Measurements from ENCODE around the gene CA5A. TPM values are rescaled to one million over a fixed set of nuclear protein-coding genes. Genes with fewer than 3 reads are reported as not detected.
"Not testable (repeated sequence)": the region's sequence is repeated elsewhere in the genome, so short reads cannot be mapped to it uniquely, and the experiment has no call there.

CA5A gene
- total and polyA plus RNA-seq, 2 of the 4 experiments (the other 2 are of a cell fraction), result not detected

DNA sequence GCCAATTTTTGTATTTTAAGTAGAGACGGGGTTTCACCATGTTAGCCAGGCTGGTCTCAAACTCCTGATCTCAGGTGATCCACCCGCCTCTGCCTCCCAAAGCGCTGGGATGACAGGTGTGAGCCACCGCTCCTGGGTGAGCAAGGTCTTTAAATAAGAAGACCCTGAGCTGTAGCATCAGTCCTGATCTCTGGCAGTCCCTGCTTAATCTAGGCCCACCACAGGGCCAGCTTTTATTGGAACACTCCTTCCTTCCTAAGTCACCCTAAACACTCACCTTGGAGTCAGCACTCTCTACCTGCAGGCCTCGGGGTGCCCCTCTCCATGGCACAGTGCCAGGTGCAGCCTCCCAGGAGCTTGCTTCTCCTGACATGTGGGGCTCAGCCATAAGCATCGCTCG, 30.8 kb downstream of the CA5A start:
- H2AK9ac ChIP-seq (replicated peaks; ENCODE audit: low read depth, low read length, poor library complexity); H3K9ac ChIP-seq (ENCODE audit: low read depth, low read length); in situ Hi-C loops (cut with MboI; ENCODE audit: low sequenced_read_pairs); H2AFZ ChIP-seq (replicated peaks; ENCODE audit: low read length, poor library complexity); H3K9me1 ChIP-seq (ENCODE audit: insufficient read depth, low read length); intact Hi-C loops (cut with micrococcal nuclease); H3K4me2 ChIP-seq (ENCODE audit: low read depth, low read length); H3K36me3 ChIP-seq (ENCODE audit: control insufficient read depth, insufficient read depth, low read length); H3K4me1 ChIP-seq (ENCODE audit: control insufficient read depth, insufficient read depth, low read length); H4K91ac ChIP-seq (ENCODE audit: insufficient read depth, low read depth, low read length); H2BK120ac ChIP-seq (ENCODE audit: low read depth, low read length); DNase-seq; POLR2A ChIA-PET (ENCODE audit: unreplicated experiment); H2BK15ac ChIP-seq (ENCODE audit: low read depth, low read length); H3K23ac ChIP-seq (ENCODE audit: low read depth, low read length); H2BK5ac ChIP-seq (ENCODE audit: low read depth, low read length, poor library complexity, severe bottlenecking); H3K79me1 ChIP-seq (ENCODE audit: low read depth in 1 of 2, low read length in 2 of 2); ATAC-seq (ENCODE audit: low read depth); H4K5ac ChIP-seq (ENCODE audit: low read depth, low read length); H2BK20ac ChIP-seq (ENCODE audit: low read depth, low read length); H3K9me3 ChIP-seq (ENCODE audit: control insufficient read depth, insufficient read depth, low read length); BruUV-seq (replicated peaks); H4K8ac ChIP-seq (ENCODE audit: low read depth in 2 of 2, low read length in 2 of 2); dilution Hi-C loops (cut with HindIII; ENCODE audit: low sequenced_read_pairs, unreplicated experiment); H3K14ac ChIP-seq (replicated peaks; ENCODE audit: low read depth, low read length); H4K20me1 ChIP-seq (ENCODE audit: insufficient read depth, low read length); H3K18ac ChIP-seq (ENCODE audit: low read depth, low read length); H3K56ac ChIP-seq (ENCODE audit: extremely low read depth, insufficient read depth, low read length); H3K4ac ChIP-seq (ENCODE audit: low read depth, low read length); H3K4me3 ChIP-seq (ENCODE audit: insufficient read depth, low read depth, low read length); H3K27ac ChIP-seq (ENCODE audit: insufficient read depth, low read length); H2AK5ac ChIP-seq (ENCODE audit: low read depth, low read length): not testable (repeated sequence)
- H3K27me3 ChIP-seq (ENCODE audit: control insufficient read depth, insufficient read depth, low read length), result peaks cover 13% of the 10 kb centered on the region
- 79% methylated on average over 4 of the region's 7 CpGs; no CpG with 5 or more reads in 1 of the 2 experiments for WGBS, 2 experiments (ENCODE audit: extremely low coverage in 2 of 2, insufficient read length in 1 of 2)
- CTCF ChIA-PET, result interaction anchor here (1.2 kb wide), 1 partner anchor 127 kb away, joined by 3 read pairs; no protein-coding TSS in a partner anchor

DNA sequence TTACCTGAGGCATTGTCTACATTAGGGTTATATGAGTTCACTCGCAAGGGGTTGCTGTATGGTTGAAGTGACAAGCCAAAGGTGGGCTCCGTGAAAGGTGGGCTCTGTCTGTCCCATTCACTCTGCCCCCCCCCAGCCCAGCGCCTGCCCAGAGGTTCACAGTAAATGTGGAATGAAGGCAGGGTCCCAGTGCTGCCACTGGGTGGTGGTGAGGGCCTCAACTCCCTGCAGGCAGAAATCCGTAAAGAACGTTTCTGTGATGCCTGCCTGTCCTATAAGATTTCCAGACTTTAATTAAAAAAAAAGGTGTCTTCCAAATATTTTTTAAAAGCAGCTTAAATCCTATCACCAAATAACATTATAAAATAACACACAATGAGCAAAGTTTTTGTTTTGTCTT, 31.4 kb downstream of the CA5A start:
- H2AK9ac ChIP-seq (replicated peaks; ENCODE audit: low read depth, low read length, poor library complexity); H2BK120ac ChIP-seq (ENCODE audit: low read depth, low read length); H2AFZ ChIP-seq (replicated peaks; ENCODE audit: low read length, poor library complexity); DNase-seq; intact Hi-C loops (cut with micrococcal nuclease); ATAC-seq (ENCODE audit: low read depth); H3K36me3 ChIP-seq (ENCODE audit: control insufficient read depth, insufficient read depth, low read length); dilution Hi-C loops (cut with HindIII; ENCODE audit: low sequenced_read_pairs, unreplicated experiment); H3K79me1 ChIP-seq (ENCODE audit: low read depth in 1 of 2, low read length in 2 of 2); H2BK5ac ChIP-seq (ENCODE audit: low read depth, low read length, poor library complexity, severe bottlenecking); H2BK15ac ChIP-seq (ENCODE audit: low read depth, low read length); H3K9ac ChIP-seq (ENCODE audit: low read depth, low read length); H3K14ac ChIP-seq (replicated peaks; ENCODE audit: low read depth, low read length); H3K4me2 ChIP-seq (ENCODE audit: low read depth, low read length); H3K18ac ChIP-seq (ENCODE audit: low read depth, low read length); H4K20me1 ChIP-seq (ENCODE audit: insufficient read depth, low read length); H2BK20ac ChIP-seq (ENCODE audit: low read depth, low read length); CTCF ChIA-PET; H3K9me1 ChIP-seq (ENCODE audit: insufficient read depth, low read length); H3K9me3 ChIP-seq (ENCODE audit: control insufficient read depth, insufficient read depth, low read length); H4K91ac ChIP-seq (ENCODE audit: insufficient read depth, low read depth, low read length); H2AK5ac ChIP-seq (ENCODE audit: low read depth, low read length); H3K56ac ChIP-seq (ENCODE audit: extremely low read depth, insufficient read depth, low read length); H3K27ac ChIP-seq (ENCODE audit: insufficient read depth, low read length); H4K5ac ChIP-seq (ENCODE audit: low read depth, low read length); H3K23ac ChIP-seq (ENCODE audit: low read depth, low read length); H3K4me3 ChIP-seq (ENCODE audit: insufficient read depth, low read depth, low read length); BruUV-seq (replicated peaks); H3K4ac ChIP-seq (ENCODE audit: low read depth, low read length); H4K8ac ChIP-seq (ENCODE audit: low read depth in 2 of 2, low read length in 2 of 2); in situ Hi-C loops (cut with MboI; ENCODE audit: low sequenced_read_pairs); POLR2A ChIA-PET (ENCODE audit: unreplicated experiment); H3K4me1 ChIP-seq (ENCODE audit: control insufficient read depth, insufficient read depth, low read length): not testable (repeated sequence)
- no CpG with 5 or more reads among the region's 5 CpGs for WGBS, 2 experiments (ENCODE audit: extremely low coverage in 2 of 2, insufficient read length in 1 of 2)
- H3K27me3 ChIP-seq (ENCODE audit: control insufficient read depth, insufficient read depth, low read length), result peaks cover 13% of the 10 kb centered on the region

All from IMR-90 (cell line).